Measurements from ENCODE around the gene PHF2. TPM values are rescaled to one million over a fixed set of nuclear protein-coding genes. Genes with fewer than 3 reads are reported as not detected.

PHF2 gene
- total RNA-seq, 1 donor from 2014 or later = 12.1 TPM

DNA sequence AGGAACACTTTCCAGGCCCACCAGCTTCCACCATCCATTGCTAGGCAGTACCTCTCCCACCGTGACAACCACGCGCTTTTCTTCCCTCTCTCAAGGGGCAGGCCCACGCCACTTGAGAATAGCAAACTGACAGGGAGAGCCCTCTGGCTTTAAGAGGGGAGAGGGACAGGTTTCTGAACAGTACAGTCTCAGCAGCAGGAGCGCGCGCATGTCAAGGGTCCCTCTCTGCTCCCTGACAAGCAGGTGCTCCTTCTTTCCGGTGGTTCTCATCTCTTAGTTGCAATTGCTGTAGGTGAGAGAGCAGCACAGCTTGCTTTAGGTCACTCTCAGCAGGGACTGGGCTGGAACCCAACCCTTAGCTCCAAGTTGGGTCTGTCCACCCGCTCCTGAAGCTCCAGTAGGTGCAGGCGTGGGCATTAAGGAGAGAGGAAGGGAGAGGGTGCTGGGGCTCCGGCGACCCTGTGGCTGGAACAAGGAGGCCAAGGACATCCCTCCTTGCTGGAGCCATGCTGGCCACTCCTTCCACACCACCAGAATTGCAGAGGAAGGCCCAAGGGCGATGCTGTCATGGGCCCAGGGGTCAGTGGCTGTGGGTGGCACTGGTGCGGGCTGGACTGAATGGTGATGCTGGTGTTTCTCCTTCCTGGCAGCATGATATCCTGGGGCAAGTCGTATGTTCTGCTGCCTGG lies 9.0 kb upstream of the PHF2 start:
- H4K20me1 ChIP-seq (ENCODE audit: insufficient read depth, low read length) = peaks cover 7% of the 10 kb centered on the region
- H2AFZ ChIP-seq (ENCODE audit: low read depth, low read length) = peak overlapping the region; percentile 68
- FAIRE-seq (no peak), DNase-seq (ENCODE audit: low read depth) (no peak)
- peaks cover 7% of the 10 kb centered on the region for H3K4me1 ChIP-seq (ENCODE audit: insufficient read depth, low read length)
- no peaks in the 10 kb centered on the region for H3K27me3 ChIP-seq (ENCODE audit: insufficient read depth, low read length)
- H3K36me3 ChIP-seq (ENCODE audit: insufficient read depth, low read length) = peaks cover 17% of the 10 kb centered on the region
- peak overlapping the region; percentile 84 for H3K4me2 ChIP-seq (ENCODE audit: low read length)
- Mint-ChIP-seq H3K4me1 (ENCODE audit: low read depth, unreplicated experiment) (peaks cover 7% of the 10 kb centered on the region), H3K36me3 (ENCODE audit: low read depth, unreplicated experiment) (peaks cover 13% of the 10 kb centered on the region), H3K27me3 (ENCODE audit: low read depth, unreplicated experiment) (no peaks in the 10 kb centered on the region), H3K4me3 (ENCODE audit: unreplicated experiment) (peak overlapping the region; percentile 67), H3K9me3 (ENCODE audit: unreplicated experiment) (peaks cover 6% of the 10 kb centered on the region), H3K27ac (ENCODE audit: unreplicated experiment) (peak overlapping the region; percentile 80)
- H3K27ac ChIP-seq (ENCODE audit: low read depth, low read length) = peak overlapping the region; percentile 82
- H3K9ac ChIP-seq (ENCODE audit: low read length) = peak overlapping the region; percentile 91
- peak overlapping the region; percentile 59 for H3K4me3 ChIP-seq (ENCODE audit: insufficient read depth, low read depth, low read length)
- no peak for TF ChIP-seq EZH2 (IDR thresholded peaks at IDR 0.05; ENCODE audit: insufficient read depth, low read length)
- TF ChIP-seq, protein P1, sequence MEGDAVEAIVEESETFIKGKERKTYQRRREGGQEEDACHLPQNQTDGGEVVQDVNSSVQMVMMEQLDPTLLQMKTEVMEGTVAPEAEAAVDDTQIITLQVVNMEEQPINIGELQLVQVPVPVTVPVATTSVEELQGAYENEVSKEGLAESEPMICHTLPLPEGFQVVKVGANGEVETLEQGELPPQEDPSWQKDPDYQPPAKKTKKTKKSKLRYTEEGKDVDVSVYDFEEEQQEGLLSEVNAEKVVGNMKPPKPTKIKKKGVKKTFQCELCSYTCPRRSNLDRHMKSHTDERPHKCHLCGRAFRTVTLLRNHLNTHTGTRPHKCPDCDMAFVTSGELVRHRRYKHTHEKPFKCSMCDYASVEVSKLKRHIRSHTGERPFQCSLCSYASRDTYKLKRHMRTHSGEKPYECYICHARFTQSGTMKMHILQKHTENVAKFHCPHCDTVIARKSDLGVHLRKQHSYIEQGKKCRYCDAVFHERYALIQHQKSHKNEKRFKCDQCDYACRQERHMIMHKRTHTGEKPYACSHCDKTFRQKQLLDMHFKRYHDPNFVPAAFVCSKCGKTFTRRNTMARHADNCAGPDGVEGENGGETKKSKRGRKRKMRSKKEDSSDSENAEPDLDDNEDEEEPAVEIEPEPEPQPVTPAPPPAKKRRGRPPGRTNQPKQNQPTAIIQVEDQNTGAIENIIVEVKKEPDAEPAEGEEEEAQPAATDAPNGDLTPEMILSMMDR (IDR thresholded peaks at IDR 0.05; ENCODE audit: insufficient read depth, low read depth, low read length) = no peak
- H3K9me3 ChIP-seq (ENCODE audit: insufficient read depth, low read depth, low read length) = no peaks in the 10 kb centered on the region
- H3K79me2 ChIP-seq (ENCODE audit: insufficient read depth, low read length) = peaks cover 8% of the 10 kb centered on the region

DNA sequence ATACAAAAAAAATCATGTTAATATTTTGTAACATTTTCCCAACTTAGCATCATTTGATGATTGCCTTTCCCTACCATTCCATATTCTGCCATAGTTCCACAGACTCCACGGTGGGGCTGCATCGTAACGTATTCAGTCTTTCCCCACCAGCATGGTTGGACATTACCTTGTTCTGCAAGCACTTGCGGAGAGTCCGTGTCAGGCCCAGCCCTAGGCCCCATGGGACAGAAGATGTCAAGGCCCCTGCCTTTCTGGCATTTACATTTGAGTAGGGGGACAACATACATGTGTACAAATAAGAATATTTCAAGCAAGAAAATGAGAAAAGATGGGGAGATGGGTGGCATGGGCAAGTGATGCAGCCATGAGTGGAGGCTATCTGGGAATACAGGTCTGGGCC lies 8.2 kb upstream of the PHF2 start:
- Histone ChIP-seq H3K36me3 (ENCODE audit: insufficient read depth, low read length) (peaks cover 12% of the 10 kb centered on the region), H3K9me3 (ENCODE audit: insufficient read depth, low read depth, low read length) (no peaks in the 10 kb centered on the region), H3K27ac (ENCODE audit: low read depth, low read length) (no peak overlapping the region), H3K4me3 (ENCODE audit: insufficient read depth, low read depth, low read length) (no peak overlapping the region), H3K9ac (ENCODE audit: low read length) (no peak overlapping the region), H3K79me2 (ENCODE audit: insufficient read depth, low read length) (peaks cover 8% of the 10 kb centered on the region), H4K20me1 (ENCODE audit: insufficient read depth, low read length) (peaks cover 5% of the 10 kb centered on the region), H2AFZ (ENCODE audit: low read depth, low read length) (no peak overlapping the region), H3K4me1 (ENCODE audit: insufficient read depth, low read length) (peaks cover 7% of the 10 kb centered on the region), H3K27me3 (ENCODE audit: insufficient read depth, low read length) (no peaks in the 10 kb centered on the region), H3K4me2 (ENCODE audit: low read length) (no peak overlapping the region)
- TF ChIP-seq EZH2 (IDR thresholded peaks at IDR 0.05; ENCODE audit: insufficient read depth, low read length) = no peak
- TF ChIP-seq, protein P1 (IDR thresholded peaks at IDR 0.05; ENCODE audit: insufficient read depth, low read depth, low read length) = no peak
- FAIRE-seq = no peak
- H3K27me3 Mint-ChIP-seq (ENCODE audit: low read depth, unreplicated experiment) = no peaks in the 10 kb centered on the region
- DNase-seq (ENCODE audit: low read depth) = no peak
- peaks cover 7% of the 10 kb centered on the region for H3K4me1 Mint-ChIP-seq (ENCODE audit: low read depth, unreplicated experiment)
- H3K36me3 Mint-ChIP-seq (ENCODE audit: low read depth, unreplicated experiment) = peaks cover 8% of the 10 kb centered on the region
- no peak overlapping the region for H3K4me3 Mint-ChIP-seq (ENCODE audit: unreplicated experiment)
- H3K27ac Mint-ChIP-seq (ENCODE audit: unreplicated experiment) = no peak overlapping the region
- H3K9me3 Mint-ChIP-seq (ENCODE audit: unreplicated experiment) = peaks cover 6% of the 10 kb centered on the region

DNA sequence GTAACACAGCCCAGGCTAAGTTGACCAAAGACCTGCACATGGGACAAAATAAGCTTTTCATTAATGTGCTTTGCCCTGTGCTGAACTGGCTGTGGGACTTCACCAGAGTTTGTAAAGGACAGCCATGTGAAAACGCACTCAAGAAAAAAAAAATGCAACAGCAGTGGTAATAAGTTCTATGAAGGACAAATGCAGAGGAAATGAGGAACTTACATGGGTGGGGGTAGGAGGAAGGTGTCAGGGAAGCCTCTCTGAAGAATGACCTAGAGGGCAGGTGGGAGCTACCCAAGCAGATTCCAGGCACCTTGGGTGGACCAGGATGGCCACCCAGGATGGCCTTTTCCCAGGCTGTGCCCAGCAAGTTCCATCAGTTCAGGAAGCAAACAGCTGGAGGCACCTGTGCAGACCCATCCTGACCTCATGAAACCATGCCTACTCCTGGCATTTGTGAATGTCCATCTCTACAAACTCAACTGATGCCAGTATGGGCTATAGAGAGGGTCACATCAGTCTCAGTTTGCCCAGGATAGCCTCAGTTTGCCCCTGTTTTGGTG lies 6.7 kb upstream of the PHF2 start:
- Mint-ChIP-seq H3K27me3 (ENCODE audit: low read depth, unreplicated experiment) (no peaks in the 10 kb centered on the region), H3K4me3 (ENCODE audit: unreplicated experiment) (no peak overlapping the region), H3K9me3 (ENCODE audit: unreplicated experiment) (peaks cover 6% of the 10 kb centered on the region), H3K36me3 (ENCODE audit: low read depth, unreplicated experiment) (peaks cover 7% of the 10 kb centered on the region), H3K27ac (ENCODE audit: unreplicated experiment) (no peak overlapping the region), H3K4me1 (ENCODE audit: low read depth, unreplicated experiment) (peaks cover 7% of the 10 kb centered on the region)
- Histone ChIP-seq H3K9ac (ENCODE audit: low read length) (no peak overlapping the region), H2AFZ (ENCODE audit: low read depth, low read length) (no peak overlapping the region), H3K79me2 (ENCODE audit: insufficient read depth, low read length) (peaks cover 11% of the 10 kb centered on the region), H3K4me2 (ENCODE audit: low read length) (no peak overlapping the region), H3K27ac (ENCODE audit: low read depth, low read length) (no peak overlapping the region), H3K27me3 (ENCODE audit: insufficient read depth, low read length) (no peaks in the 10 kb centered on the region), H3K4me1 (ENCODE audit: insufficient read depth, low read length) (peaks cover 7% of the 10 kb centered on the region), H3K36me3 (ENCODE audit: insufficient read depth, low read length) (peaks cover 6% of the 10 kb centered on the region), H3K9me3 (ENCODE audit: insufficient read depth, low read depth, low read length) (no peaks in the 10 kb centered on the region), H4K20me1 (ENCODE audit: insufficient read depth, low read length) (no peaks in the 10 kb centered on the region), H3K4me3 (ENCODE audit: insufficient read depth, low read depth, low read length) (no peak overlapping the region)
- TF ChIP-seq EZH2 (IDR thresholded peaks at IDR 0.05; ENCODE audit: insufficient read depth, low read length) = no peak
- TF ChIP-seq, protein P1 (IDR thresholded peaks at IDR 0.05; ENCODE audit: insufficient read depth, low read depth, low read length) = no peak
- DNase-seq (ENCODE audit: low read depth) (no peak), FAIRE-seq (no peak)
